ENCODE data around the gene VPS16. TPM values are rescaled to one million over a fixed set of nuclear protein-coding genes. Genes with fewer than 3 reads are reported as not detected.

VPS16 gene
- total RNA-seq, 1 experiment from 2014 or later, result 46.6 TPM

DNA sequence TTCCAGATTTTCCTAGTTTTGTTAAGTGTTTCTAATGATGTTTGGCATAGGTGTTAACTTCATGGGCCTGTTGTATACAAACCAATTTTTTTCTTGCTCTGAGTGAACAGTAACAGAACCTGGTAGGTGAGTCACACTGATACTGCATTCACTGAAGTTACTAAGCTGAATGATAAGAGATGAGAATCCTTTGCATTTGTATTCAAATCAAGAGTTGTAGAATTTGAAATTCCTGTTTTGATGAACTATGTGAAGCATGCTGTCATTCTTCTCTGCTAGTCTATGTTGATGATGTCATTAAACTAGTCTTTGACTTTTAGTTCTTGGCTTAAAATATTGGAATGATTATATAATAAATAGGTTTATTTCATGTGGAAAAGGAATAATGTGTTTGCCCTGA lies 70.7 kb downstream of the VPS16 start:
- Mint-ChIP-seq H3K9me3 (ENCODE audit: unreplicated experiment) (no peaks in the 10 kb centered on the region), H3K27ac (ENCODE audit: unreplicated experiment) (no peak overlapping the region), H3K36me3 (ENCODE audit: insufficient read depth, unreplicated experiment) (peaks cover 5% of the 10 kb centered on the region), H3K4me3 (ENCODE audit: unreplicated experiment) (no peak overlapping the region), H3K27me3 (ENCODE audit: insufficient read depth, unreplicated experiment) (no peaks in the 10 kb centered on the region), H3K4me1 (ENCODE audit: low read depth, unreplicated experiment) (no peaks in the 10 kb centered on the region)
- Histone ChIP-seq H3K4me1 (peaks cover 8% of the 10 kb centered on the region; the same call in 1 of the 2 replicates), H3K4me3 (ENCODE audit: low read depth, low read length) (no peak overlapping the region), H3K36me3 (ENCODE audit: control insufficient read depth, insufficient read depth, low read length) (no peaks in the 10 kb centered on the region), H3K27me3 (replicated peaks; ENCODE audit: control insufficient read depth, insufficient read depth, low read length) (no peaks in the 10 kb centered on the region), H3K9me3 (no peaks in the 10 kb centered on the region)
- no TSS peak for BruUV-seq (replicated peaks)
- POLR2A ChIA-PET, result no interaction called here
- CTCF ChIA-PET, result no interaction called here
- DNase-seq, result no peak
- TF ChIP-seq, protein P1, sequence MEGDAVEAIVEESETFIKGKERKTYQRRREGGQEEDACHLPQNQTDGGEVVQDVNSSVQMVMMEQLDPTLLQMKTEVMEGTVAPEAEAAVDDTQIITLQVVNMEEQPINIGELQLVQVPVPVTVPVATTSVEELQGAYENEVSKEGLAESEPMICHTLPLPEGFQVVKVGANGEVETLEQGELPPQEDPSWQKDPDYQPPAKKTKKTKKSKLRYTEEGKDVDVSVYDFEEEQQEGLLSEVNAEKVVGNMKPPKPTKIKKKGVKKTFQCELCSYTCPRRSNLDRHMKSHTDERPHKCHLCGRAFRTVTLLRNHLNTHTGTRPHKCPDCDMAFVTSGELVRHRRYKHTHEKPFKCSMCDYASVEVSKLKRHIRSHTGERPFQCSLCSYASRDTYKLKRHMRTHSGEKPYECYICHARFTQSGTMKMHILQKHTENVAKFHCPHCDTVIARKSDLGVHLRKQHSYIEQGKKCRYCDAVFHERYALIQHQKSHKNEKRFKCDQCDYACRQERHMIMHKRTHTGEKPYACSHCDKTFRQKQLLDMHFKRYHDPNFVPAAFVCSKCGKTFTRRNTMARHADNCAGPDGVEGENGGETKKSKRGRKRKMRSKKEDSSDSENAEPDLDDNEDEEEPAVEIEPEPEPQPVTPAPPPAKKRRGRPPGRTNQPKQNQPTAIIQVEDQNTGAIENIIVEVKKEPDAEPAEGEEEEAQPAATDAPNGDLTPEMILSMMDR (IDR thresholded peaks at IDR 0.05; ENCODE audit: insufficient read depth in 1 of 2, low read depth in 1 of 2, low read length in 1 of 2, severe bottlenecking in 1 of 2, unreplicated experiment in 1 of 2), result no peak
- intact Hi-C loops (cut with micrococcal nuclease; ENCODE audit: unreplicated experiment), result loop anchor here (5.0 kb wide), 1 partner anchor 71 kb away; no protein-coding TSS in a partner anchor

DNA sequence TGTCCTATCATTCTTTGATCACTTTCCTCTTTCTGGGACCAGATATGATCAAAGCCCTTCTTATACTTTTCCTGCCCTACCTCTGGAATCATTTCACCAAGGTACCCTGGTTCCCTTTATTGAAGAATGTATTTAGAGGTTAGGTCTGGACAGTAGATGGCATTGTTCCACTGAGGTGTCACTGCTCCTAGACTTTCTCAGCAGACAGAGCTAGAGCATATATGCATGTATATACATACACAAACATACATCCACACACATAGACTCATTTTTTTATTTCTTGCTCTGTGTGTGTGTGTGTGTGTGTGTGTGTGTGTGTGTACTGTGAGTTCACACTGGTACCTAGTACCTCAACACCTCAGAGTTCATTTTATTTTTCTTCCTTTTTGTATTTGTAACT lies 73.6 kb downstream of the VPS16 start:
- ChIA-PET CTCF (interaction anchor here (0.6 to 1.1 kb wide), 12 partner anchors 8 to 139 kb away, joined by 3 to 26 read pairs (median 5); partner anchors contain the start of gene MRPS26), POLR2A (no interaction called here)
- H3K27me3 Mint-ChIP-seq (ENCODE audit: insufficient read depth, unreplicated experiment), result no peaks in the 10 kb centered on the region

More for the DNA sequence above, 73.6 kb downstream of the VPS16 start:
- no peaks in the 10 kb centered on the region; the same call in 1 of the 2 replicates for H3K36me3 ChIP-seq (ENCODE audit: control insufficient read depth, insufficient read depth, low read length)
- DNase-seq, result peak in 1 of 2 experiments; percentile 39
- no peak overlapping the region for H3K27ac Mint-ChIP-seq (ENCODE audit: unreplicated experiment)
- no peaks in the 10 kb centered on the region for H3K27me3 ChIP-seq (replicated peaks; ENCODE audit: control insufficient read depth, insufficient read depth, low read length)
- peaks cover 5% of the 10 kb centered on the region for H3K36me3 Mint-ChIP-seq (ENCODE audit: insufficient read depth, unreplicated experiment)
- H3K4me1 ChIP-seq, result peaks cover 17% of the 10 kb centered on the region
- H3K4me3 ChIP-seq (ENCODE audit: low read depth, low read length), result no peak overlapping the region
- TF ChIP-seq, protein P1 (IDR thresholded peaks at IDR 0.05; ENCODE audit: insufficient read depth in 1 of 2, low read depth in 1 of 2, low read length in 1 of 2, severe bottlenecking in 1 of 2, unreplicated experiment in 1 of 2), result peak; percentile 40 to 52
- intact Hi-C loops (cut with micrococcal nuclease; ENCODE audit: unreplicated experiment), result loop anchor here (1.0 to 5.0 kb wide), 2 partner anchors 68 to 87 kb away; no protein-coding TSS in a partner anchor
- H3K4me1 Mint-ChIP-seq (ENCODE audit: low read depth, unreplicated experiment), result peaks cover under 1% of the 10 kb centered on the region
- H3K9me3 ChIP-seq, result no peaks in the 10 kb centered on the region
- no peak overlapping the region for H3K4me3 Mint-ChIP-seq (ENCODE audit: unreplicated experiment)
- no peaks in the 10 kb centered on the region for H3K9me3 Mint-ChIP-seq (ENCODE audit: unreplicated experiment)
- no TSS peak for BruUV-seq (replicated peaks)

Other genes with a start within 250 kb of the VPS16 start
- gene NOP56, start 188.1 kb upstream of the VPS16 start, total RNA-seq (2022), result 497 and 524 TPM in 2 replicates
- gene IDH3B, start 176.5 kb upstream of the VPS16 start, total RNA-seq (2022), result 123 and 137 TPM in 2 replicates
- gene EBF4, start 148.0 kb upstream of the VPS16 start, total RNA-seq (2022), result 5.7 and 7.5 TPM in 2 replicates
- gene CPXM1, start 40.1 kb upstream of the VPS16 start, total RNA-seq (2022), result not detected in 2 replicates
- not detected in 2 replicates for gene C20orf141, start 25.8 kb upstream of the VPS16 start, total RNA-seq (2022)
- not detected in 2 replicates for gene TMEM239, start 24.4 kb upstream of the VPS16 start, total RNA-seq (2022)
- gene PCED1A, start 90 bp upstream of the VPS16 start, total RNA-seq (2022), result 43.9 and 44.7 TPM in 2 replicates
- gene PTPRA, start 32.7 kb downstream of the VPS16 start, total RNA-seq (2022), result 51.4 and 57.0 TPM in 2 replicates
- 0.74 TPM in 1 of 2 replicates, not detected in the other for gene GNRH2, start 202.9 kb downstream of the VPS16 start, total RNA-seq (2022)
- gene MRPS26, start 205.3 kb downstream of the VPS16 start, total RNA-seq (2022), result 93.9 and 95.0 TPM in 2 replicates
- gene OXT, start 230.9 kb downstream of the VPS16 start, total RNA-seq (2022), result 1.9 and 2.7 TPM in 2 replicates
- not detected in 2 replicates for gene AVP, start 244.0 kb downstream of the VPS16 start, total RNA-seq (2022)